HuH-7 (cell line): ENCODE data around the gene CKAP2.
"Not testable (repeated sequence)": the region's sequence is repeated elsewhere in the genome, so short reads cannot be mapped to it uniquely, and the experiment has no call there.

Experiments
- DNase-seq: peaks from one replicate; pipeline ENCODE4 v3.0.0; 2011; ENCODE audit warnings: low spot score

The CKAP2 gene, protein sequence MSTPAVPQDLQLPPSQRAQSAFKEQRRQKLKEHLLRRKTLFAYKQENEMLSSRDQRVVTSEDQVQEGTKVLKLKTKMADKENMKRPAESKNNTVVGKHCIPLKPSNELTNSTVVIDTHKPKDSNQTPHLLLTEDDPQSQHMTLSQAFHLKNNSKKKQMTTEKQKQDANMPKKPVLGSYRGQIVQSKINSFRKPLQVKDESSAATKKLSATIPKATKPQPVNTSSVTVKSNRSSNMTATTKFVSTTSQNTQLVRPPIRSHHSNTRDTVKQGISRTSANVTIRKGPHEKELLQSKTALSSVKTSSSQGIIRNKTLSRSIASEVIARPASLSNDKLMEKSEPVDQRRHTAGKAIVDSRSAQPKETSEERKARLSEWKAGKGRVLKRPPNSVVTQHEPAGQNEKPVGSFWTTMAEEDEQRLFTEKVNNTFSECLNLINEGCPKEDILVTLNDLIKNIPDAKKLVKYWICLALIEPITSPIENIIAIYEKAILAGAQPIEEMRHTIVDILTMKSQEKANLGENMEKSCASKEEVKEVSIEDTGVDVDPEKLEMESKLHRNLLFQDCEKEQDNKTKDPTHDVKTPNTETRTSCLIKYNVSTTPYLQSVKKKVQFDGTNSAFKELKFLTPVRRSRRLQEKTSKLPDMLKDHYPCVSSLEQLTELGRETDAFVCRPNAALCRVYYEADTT

DNA sequence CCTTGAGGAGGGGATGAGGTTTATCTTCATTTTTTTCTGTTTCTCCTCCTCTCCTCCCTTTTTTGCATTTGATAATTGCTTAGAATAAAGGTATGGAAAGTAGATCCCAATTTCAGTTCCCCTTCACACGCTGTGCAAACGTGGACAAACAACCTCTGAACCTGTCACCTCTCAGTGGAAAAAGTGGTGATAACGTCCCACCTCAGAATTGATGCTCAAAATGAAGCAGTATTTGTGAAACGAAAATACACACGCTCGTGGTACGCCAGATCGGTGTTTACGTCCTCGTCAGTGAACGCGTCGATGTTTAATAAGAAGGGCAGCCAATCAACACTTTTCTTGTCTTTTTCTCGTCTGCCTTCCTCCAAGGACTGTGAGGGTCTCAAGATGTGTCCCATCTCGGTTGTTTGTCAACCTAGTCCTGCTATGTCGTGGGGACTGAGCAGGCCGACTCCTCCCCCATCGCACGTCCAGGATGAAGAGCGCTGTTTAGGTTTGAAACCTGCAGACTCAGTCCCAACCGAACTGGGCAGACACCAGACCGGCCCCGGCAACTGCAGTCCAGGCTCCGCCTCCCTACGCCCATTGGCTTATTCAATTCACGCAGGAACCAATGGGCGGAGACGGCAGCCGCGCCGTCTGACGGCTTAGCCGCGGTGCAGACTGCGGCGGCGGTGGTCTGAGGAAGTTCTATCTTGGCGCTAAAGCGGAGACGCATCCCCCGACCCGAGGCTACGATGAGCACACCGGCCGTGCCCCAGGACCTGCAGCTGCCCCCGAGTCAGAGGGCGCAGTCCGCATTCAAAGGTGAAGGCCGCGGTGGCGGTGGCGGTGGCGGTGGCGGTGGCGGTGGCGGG, at the start of gene CKAP2:
Gene CKAP2 (plus strand): TSS at position 659 of the 857 bp plus-strand sequence. CDS start 79 bp downstream, at position 738.
- DNase-seq = peak; percentile 87

DNA sequence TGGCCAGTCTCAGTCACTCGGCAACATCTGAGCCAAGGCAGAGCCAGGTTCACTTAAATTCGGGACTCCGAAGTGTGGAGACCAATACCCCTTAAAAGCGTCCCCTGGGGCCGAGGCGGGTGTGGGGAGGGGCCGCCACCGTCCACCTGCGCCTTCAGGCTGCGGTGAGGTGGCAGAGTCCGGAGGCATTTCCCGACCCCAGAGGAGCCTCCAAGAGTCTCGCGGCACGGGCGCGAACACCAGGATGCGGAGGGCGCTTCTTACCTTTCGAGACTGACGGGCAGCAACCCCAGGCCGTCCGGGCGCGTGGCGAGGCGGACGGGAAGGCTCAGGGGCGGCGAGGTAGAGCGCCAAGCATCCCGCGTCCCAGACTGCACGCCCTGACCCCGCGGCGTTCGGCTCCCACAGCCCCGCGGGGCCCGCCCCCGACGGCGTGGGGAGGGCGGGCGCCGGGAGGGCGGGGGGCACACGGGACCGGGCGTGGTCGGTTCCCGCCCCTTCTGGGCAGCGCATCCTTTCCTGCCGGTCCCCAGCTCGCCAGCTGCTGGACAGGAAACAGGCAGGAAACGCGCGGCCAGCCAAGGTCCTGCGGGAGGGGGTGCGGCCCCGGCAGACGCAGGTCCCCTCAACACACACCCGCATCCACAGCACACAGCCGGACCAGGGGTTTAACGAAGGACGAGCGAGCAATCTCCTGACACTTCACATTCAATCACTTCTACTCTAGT, 49.3 kb upstream of the CKAP2 start, which contains the start of gene THSD1:
Gene THSD1 (minus strand): TSS at position 406 of the 728 bp plus-strand sequence. CDS start 3,572 bp downstream, outside the sequence.
- peak; percentile 17 for DNase-seq

DNA sequence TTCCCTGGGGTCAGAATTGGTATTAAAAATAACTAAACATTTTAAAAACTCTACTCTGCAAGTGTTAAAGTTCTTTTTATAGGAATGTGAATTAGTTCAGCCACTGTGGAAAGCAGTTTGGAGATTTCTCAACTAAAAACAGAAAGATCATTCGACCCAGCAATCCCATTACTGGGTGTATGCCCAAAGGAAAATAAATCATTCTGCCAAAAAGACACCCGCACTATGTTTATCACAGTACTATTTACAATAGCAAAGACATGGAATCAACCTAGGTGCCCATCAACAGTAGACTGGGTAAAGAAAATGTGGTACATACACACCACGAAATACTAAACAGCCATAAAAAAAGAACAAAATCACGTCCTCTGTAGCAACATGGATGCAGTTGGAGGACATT, 48.6 kb upstream of the CKAP2 start:
- no peak for DNase-seq

DNA sequence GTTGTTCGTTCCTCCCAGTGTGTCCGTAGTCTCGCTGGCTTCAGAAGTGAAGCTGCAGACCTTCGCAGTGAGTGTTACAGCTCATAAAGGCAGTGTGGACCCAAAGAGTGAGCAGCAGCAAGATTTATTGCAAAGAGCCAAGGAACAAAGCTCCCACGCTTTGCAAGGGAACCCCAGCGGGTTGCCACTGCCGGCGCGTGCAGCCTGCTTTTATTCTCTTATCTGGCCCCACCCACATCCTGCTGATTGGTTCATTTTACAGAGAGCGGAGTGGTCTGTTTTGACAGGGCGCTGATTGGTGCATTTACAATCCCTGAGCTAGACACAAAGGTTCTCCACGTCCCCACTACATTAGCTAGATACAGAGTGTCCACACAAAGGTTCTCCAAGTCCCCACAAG, 47.8 kb upstream of the CKAP2 start:
- not testable (repeated sequence) for DNase-seq

DNA sequence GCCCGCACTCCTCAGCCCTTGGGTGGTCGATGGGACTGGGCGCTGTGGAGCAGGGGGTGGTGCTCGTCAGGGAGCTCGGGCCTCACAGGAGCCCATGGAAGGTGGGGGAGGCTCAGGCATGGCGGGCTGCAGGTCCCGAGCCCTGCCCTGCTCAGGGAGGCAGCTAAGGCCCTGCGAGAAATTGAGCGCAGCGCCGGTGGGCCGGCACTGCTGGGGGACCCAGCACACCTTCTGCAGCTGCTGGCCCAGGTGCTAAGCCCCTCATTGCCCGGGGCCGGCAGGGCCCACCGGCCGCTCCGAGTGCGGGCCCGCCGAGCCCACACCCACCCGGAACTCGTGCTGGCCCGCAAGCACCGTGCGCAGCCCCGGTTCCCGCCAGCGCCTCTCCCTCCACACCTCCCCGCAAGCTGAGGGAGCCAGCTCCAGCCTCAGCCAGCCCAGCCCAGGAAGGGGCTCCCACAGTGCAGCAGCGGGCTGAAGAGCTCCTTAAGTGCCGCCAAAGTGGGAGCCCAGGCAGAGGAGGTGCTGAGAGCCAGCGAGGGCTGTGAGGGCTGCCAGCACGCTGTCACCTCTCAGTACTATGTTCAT, 47.1 kb upstream of the CKAP2 start:
- DNase-seq = not testable (repeated sequence)

DNA sequence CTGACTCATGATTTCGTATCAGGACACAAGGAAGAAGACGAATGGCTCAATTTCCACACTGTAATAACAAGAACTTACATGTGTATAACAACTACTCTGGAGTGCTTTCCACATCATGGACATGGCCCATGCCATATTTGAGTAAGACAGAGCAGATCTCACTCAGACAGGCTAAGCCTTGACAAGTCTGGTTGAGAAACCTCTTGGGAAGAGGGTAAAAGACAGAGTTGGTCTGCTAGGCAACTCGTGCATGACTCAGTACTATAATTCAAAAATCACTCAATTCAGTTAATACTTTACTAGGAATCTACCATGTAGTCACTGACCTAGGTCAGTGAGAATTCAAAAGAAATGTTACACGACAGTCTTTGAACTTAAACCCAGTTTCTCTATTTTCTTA, 43.6 kb upstream of the CKAP2 start:
- no peak for DNase-seq

DNA sequence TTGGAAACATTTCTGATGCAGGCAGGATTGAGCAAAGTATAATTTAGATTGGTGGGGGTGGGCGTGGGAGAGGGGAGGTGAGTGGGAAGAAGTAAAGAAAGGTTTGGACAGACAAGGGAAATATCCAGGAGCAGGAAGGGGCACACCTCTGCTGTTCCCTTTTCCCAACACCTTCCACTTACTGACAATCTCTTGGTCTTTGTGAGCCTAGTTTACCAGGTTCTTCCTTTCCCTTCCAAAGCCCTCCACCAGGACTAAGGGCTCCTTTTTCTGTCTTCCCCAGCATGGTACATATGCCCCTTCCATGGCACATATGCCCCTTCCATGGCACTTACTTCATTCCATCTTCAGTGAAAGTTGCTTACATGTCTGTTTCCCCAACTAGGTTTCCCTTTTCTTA, 43.1 kb upstream of the CKAP2 start:
- no peak for DNase-seq

DNA sequence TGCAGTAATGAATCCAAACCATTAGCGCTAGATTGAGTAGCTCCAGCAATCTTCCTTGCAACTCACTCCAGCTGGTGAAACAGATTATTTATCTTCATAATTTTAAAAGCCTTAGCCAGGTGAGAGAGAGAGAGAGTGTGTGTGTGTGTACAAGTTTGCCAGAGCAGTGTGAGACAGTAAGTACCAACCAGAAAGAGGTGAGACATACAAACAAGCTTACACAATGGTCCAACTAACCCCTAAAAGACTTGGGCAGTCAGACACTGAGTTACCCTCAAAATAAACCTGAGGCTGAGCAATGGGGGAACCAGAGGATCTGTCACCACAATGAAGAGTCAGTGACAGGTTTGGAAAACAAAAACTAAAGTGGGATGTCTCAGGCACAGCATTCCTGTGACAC, 41.2 kb upstream of the CKAP2 start:
- DNase-seq = no peak

DNA sequence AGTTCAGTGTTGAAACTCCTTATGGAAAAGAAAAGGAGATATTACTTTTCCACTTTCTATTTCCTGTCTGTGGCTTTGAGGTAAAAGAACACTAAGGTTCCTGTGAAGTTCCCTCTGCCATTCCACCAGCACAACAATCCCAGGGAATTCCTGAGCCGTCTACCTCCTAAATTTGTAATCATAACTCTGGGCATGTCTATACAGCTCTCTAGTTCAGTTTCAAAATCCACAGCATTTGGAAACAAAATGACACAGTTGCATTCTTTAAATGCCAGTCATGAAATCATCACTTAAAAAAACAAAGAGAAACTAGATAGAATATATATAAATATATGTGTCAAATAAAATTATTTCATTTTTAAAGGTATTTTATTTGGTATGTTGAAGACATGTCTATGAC, 40.3 kb upstream of the CKAP2 start:
- no peak for DNase-seq

DNA sequence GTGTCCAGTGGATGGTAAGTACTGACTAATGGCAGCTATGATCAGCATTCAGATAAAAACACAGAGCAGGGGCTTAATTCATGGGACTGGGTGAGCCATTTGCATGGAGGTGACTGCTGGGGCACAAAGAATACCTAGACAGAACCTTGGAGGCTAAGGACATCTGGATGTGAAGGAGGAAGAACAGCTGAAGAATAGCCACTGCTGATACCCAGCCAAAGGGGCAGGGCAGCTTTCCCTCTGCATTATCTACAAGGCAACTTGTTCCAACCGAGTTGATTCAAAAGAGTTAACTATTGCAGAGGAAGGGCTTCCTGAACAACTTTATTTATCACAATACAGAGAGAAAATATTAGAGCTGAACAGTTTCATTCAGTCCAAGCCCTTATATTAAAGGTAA, 36.2 kb upstream of the CKAP2 start:
- DNase-seq = no peak

DNA sequence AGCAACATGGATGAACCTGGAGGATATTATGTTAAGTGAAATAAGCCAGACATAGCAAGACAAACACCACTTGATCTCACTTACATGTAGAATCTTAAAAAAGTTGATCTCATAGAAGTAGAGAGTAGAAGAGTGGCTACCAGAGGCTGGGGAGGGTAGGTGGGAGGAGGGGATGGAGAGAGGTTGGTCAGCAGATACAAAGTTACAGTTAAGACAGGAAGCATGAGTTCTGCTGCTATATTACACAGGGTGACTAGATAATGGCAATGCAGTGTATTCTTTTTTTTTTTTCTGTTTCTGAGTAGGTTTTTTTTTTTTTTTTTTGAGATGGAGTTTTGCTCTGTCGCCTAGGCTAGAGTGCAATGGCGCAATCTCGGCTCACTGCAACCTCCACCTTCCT, 34.1 kb upstream of the CKAP2 start:
- no peak for DNase-seq

DNA sequence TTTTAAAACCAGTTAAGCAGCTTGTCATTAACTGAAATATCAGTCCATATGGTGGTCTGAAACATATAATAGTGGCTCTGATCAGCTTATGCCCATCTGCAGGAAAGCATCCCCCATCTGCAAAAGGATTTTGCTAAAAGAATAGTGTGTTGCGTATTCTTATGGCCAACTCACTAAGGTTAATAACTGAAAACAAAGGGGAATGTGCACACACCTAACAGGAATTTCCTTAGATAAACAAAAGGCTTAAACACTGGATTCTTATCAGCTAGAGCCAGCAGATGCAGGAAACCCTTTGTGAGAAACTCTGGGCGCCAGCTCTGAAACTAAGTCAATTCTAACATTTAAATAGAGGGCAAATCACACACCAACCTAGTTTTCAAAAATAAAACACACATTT, 27.0 kb upstream of the CKAP2 start:
- DNase-seq = peak; percentile 26

DNA sequence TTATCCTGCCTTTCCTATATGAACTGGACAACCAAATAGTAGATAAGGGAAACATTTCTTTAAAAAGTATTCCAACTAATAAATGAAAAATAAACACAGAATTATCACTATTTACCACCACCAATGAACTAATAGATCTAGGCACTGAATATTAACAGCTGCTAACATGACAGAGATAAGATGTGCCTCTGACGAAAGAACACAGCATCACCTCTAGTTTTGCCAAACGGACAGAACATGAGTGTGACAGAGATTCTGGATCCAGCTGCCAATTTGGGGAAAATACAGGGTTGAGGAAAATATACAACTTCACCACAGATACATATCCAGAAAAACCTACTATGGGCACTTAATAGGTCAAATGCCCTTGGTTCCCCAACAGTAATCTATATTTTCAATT, 22.8 kb upstream of the CKAP2 start:
- no peak for DNase-seq

DNA sequence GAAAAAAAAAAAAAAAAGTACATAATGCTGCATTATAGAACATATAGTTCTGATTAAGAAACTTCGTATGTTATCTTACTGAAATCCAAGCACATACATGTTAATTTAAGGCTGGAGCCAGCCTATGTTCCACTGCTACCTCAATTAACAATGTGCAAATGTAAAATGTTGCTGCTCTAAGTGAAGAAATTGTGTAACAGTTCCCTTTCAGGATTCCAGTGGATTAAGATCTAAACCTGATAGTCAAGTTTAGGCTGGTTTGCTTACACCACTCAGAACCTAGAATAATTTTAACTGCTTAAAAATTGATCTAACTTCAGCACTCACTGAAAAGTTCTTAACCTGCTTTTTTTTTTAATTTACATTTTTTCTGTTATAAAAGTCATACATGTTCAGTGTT, 9.0 kb upstream of the CKAP2 start:
- DNase-seq = no peak

DNA sequence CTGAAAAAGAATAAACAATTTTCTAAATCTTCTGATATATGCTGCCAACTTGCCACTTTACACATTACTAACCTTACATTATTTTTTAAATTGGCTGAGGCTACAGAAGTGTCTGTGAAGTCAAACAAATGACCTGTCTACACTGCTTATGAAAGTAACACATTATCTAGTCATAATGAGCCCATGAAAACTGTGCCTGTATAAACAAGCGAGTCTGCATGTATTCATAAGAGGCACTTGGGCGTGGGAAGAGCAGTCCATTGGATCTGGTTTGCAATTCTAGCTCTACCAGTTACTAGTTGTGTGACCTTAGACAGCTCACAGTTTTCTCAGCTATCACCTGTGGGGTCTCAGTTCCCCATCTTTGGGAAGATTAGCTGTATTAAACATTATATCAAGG, 7.9 kb upstream of the CKAP2 start:
- no peak for DNase-seq

DNA sequence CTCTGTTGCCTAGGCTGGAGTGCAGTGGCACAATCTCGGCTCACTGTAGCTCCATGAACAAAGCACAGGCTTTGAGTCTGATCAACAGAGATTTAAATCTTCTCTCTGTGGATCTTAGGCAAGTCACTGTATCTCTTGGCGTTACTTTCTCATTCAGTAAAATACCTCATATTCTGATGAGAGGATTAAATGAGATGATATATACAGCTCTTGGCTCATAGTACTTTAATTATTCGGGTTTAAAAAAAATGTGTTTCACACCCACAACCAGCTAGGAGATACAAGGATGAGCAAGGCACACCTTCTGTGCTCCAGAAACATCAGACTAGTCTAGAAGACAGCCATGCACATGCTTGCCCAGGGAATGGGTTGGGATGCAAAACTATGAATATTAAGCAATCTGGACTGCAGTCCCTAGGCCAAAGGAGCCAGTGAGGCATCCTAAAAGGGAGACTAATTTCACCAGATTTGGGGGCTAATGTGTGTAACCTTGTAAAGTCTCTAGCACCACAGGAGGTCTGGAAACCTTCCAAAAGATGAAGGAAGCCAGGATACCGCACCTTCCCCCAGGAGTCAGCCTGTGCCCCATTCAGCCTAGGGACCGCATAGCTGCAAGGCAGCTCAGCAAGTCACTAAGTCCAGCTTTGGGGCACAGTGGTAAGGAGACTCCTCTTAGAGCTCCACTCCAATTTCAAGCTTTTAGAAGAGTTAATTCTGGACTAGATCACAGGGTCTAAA, 7.3 kb upstream of the CKAP2 start:
- DNase-seq = no peak

DNA sequence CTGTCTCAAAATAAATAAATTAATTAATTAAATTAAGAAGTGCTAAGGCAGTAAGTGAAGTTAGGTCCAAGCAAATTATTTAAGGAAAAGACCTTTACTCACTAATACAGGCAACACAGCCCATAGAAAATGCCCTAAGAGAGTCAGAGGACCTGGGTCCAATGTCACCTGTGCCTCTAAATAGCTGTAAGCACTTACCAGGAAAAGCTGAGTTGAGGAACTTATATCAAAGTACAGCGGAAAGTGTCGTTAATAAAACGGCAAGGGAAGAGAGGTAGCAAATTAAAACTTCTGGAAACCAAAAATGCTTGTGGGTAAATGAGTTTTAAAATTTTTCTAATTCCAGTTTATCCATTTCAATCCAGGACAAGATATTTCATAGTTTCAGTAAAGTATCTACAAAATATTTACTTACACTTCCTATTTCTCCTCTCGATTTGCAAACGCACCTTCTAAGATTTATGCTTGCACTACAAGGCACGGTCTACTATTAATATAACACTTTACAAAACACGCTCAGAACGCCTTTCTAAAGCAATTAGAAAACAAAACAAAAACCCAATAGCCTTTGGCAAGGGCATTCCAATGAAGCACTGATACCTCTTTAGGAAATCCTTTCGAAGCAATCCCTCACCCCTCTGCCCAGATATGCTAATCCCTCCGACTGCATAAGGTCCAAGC, 5.8 kb upstream of the CKAP2 start:
- DNase-seq = no peak

DNA sequence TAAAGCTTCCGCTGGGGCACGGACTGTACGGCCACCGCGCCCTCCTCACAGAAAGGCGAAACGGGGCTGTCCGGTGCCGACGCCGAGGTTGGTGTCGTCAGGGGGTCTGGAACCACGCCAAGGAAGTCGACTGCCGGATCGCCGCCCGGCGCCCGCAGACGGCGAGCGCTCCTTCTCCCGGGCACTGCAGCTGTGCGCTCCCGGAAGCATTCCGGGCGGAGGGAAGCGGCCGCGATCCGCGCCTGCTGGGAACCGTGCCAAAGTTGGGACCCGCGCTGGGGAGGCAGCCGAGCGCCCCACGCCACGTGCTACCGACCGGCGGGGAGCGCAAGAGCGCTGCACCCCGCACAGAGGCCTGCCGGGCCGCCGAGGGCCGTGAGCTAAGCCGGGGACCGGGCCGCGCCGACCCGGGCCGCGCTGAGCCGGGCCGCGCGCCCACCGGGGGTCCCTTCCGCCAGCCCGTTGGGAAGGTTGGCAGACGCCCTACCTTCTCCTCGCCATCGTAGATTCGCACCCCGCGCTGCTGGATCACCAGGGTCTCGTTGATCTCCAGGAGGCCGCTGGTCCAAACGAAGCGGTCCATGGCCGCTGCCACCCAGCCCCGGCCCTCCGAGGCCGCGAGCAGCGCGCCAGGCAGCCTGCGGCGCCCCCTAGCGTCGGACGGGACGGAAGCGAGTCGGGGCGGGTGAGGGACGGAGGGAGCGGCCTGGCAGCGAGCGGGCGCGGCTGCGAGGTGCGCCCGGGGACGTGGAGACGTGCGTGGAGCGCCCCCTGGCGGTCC, 5.1 kb upstream of the CKAP2 start, which contains the start of gene VPS36:
Gene VPS36 (minus strand): TSS at position 623 of the 781 bp plus-strand sequence. CDS start 40 bp downstream, at position 583.
- DNase-seq = peak; percentile 75

DNA sequence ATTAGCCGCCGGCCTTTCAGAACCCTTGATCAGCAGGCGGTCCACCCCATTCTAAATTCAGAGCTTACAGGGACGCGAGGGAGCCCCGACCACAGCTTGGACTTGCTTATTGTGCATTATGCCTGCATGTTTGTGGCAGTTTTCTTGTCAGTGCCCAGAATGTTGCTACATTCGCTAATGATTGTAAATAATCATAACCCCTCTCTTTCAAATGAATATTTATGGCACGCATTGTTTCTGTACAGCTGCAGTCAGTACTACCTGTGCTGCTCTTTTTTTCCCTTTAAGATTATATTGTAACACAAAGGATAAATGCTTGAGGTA, 4.5 kb upstream of the CKAP2 start:
- DNase-seq = no peak
